ENCODE results near the gene MEX3D.
A peak's percentile ranks its signal among the peaks of the same experiment; 100 is the strongest.

Gene MEX3D

GRCh38 chr19:1606138-1606651, 38.1 kb upstream of the MEX3D start:
- Histone ChIP-seq H3K27me3 (ENCODE audit: low read depth) (no peaks in the 10 kb centered on the region), H3K9me3 (no peaks in the 10 kb centered on the region), H3K4me3 (peak overlapping the region; percentile 96), H3K4me1 (peaks cover 10% of the 10 kb centered on the region), H3K36me3 (replicated peaks) (peaks cover 40% of the 10 kb centered on the region)
- in situ Hi-C loops (cut with MboI; ENCODE audit: low sequenced_read_pairs), result no loop called here
- DNase-seq (ENCODE audit: low spot score in 2 of 2), result no peak

- in situ Hi-C loops (cut with MboI; ENCODE audit: low sequenced_read_pairs), result no loop called here
- DNase-seq (ENCODE audit: low spot score in 2 of 2), result peak; percentile 96 to 97
- no peaks in the 10 kb centered on the region for H3K9me3 ChIP-seq
- no peaks in the 10 kb centered on the region for H3K27me3 ChIP-seq (ENCODE audit: low read depth)
- H3K4me3 ChIP-seq, result peak within 1 kb of the TSS; percentile 96
- peaks cover 10% of the 10 kb centered on the region for H3K4me1 ChIP-seq
- peaks cover 37% of the 10 kb centered on the region for H3K36me3 ChIP-seq (replicated peaks)
These were observed 37.4 kb upstream of the MEX3D start, which contains the start of gene UQCR11 for GRCh38 chr19:1605236-1606137. Gene UQCR11, minus strand, starts transcription at chr19:1605462. Its CDS starts 53 bp downstream, at chr19:1605409.

- H3K9me3 ChIP-seq, result no peaks in the 10 kb centered on the region
- peaks cover 10% of the 10 kb centered on the region for H3K4me1 ChIP-seq
- no peaks in the 10 kb centered on the region for H3K27me3 ChIP-seq (ENCODE audit: low read depth)
- DNase-seq (ENCODE audit: low spot score in 2 of 2), result no peak
- peaks cover 48% of the 10 kb centered on the region for H3K36me3 ChIP-seq (replicated peaks)
- H3K4me3 ChIP-seq, result no peak overlapping the region
- in situ Hi-C loops (cut with MboI; ENCODE audit: low sequenced_read_pairs), result no loop called here
These were observed 34.1 kb upstream of the MEX3D start for GRCh38 chr19:1602091-1602707.

GRCh38 chr19:1601613-1602064, 33.5 kb upstream of the MEX3D start:
- no peak overlapping the region for H3K4me3 ChIP-seq
- no peaks in the 10 kb centered on the region for H3K9me3 ChIP-seq
- H3K36me3 ChIP-seq (replicated peaks), result peaks cover 53% of the 10 kb centered on the region
- no peaks in the 10 kb centered on the region for H3K27me3 ChIP-seq (ENCODE audit: low read depth)
- peaks cover 10% of the 10 kb centered on the region for H3K4me1 ChIP-seq
- in situ Hi-C loops (cut with MboI; ENCODE audit: low sequenced_read_pairs), result no loop called here
- no peak for DNase-seq (ENCODE audit: low spot score in 2 of 2)

GRCh38 chr19:1599460-1599846, 31.3 kb upstream of the MEX3D start:
- H3K36me3 ChIP-seq (replicated peaks), result peaks cover 54% of the 10 kb centered on the region
- in situ Hi-C loops (cut with MboI; ENCODE audit: low sequenced_read_pairs), result no loop called here
- peaks cover 5% of the 10 kb centered on the region; the same call in 1 of the 2 replicates for H3K4me1 ChIP-seq
- no peaks in the 10 kb centered on the region for H3K9me3 ChIP-seq
- no peak for DNase-seq (ENCODE audit: low spot score in 2 of 2)
- no peaks in the 10 kb centered on the region for H3K27me3 ChIP-seq (ENCODE audit: low read depth)
- no peak overlapping the region for H3K4me3 ChIP-seq

- in situ Hi-C loops (cut with MboI; ENCODE audit: low sequenced_read_pairs), result no loop called here
- no peak for DNase-seq (ENCODE audit: low spot score in 2 of 2)
- Histone ChIP-seq H3K9me3 (no peaks in the 10 kb centered on the region), H3K4me3 (no peak overlapping the region), H3K27me3 (ENCODE audit: low read depth) (no peaks in the 10 kb centered on the region), H3K36me3 (replicated peaks) (peaks cover 54% of the 10 kb centered on the region), H3K4me1 (peaks cover 2% of the 10 kb centered on the region; the same call in 1 of the 2 replicates)
These were observed 30.8 kb upstream of the MEX3D start for GRCh38 chr19:1598777-1599459.

- DNase-seq (ENCODE audit: low spot score in 2 of 2), result no peak
- H3K27me3 ChIP-seq (ENCODE audit: low read depth), result no peaks in the 10 kb centered on the region
- peaks cover 7% of the 10 kb centered on the region; the same call in 1 of the 2 replicates for H3K4me1 ChIP-seq
- peaks cover 25% of the 10 kb centered on the region for H3K36me3 ChIP-seq (replicated peaks)
- H3K9me3 ChIP-seq, result no peaks in the 10 kb centered on the region
- H3K4me3 ChIP-seq, result peak overlapping the region; percentile 40
- in situ Hi-C loops (cut with MboI; ENCODE audit: low sequenced_read_pairs), result no loop called here
These were observed 25.3 kb upstream of the MEX3D start for GRCh38 chr19:1593501-1593772.

GRCh38 chr19:1592755-1593500, 24.8 kb upstream of the MEX3D start, which contains the start of gene MBD3:
Gene MBD3, minus strand, starts transcription at chr19:1592865. Its CDS starts 234 bp downstream, at chr19:1592631.
- peak within 1 kb of the TSS; percentile 100 for H3K4me3 ChIP-seq
- in situ Hi-C loops (cut with MboI; ENCODE audit: low sequenced_read_pairs), result no loop called here
- H3K27me3 ChIP-seq (ENCODE audit: low read depth), result no peaks in the 10 kb centered on the region
- DNase-seq (ENCODE audit: low spot score in 2 of 2), result peak; percentile 93 to 94
- H3K9me3 ChIP-seq, result no peaks in the 10 kb centered on the region
- H3K36me3 ChIP-seq (replicated peaks), result peaks cover 21% of the 10 kb centered on the region
- peaks cover 7% of the 10 kb centered on the region; the same call in 1 of the 2 replicates for H3K4me1 ChIP-seq

GRCh38 chr19:1592024-1592754, 24.1 kb upstream of the MEX3D start:
- Histone ChIP-seq H3K36me3 (replicated peaks) (peaks cover 14% of the 10 kb centered on the region), H3K4me3 (peak overlapping the region; percentile 100), H3K9me3 (no peaks in the 10 kb centered on the region), H3K27me3 (ENCODE audit: low read depth) (no peaks in the 10 kb centered on the region), H3K4me1 (peaks cover 7% of the 10 kb centered on the region; the same call in 1 of the 2 replicates)
- in situ Hi-C loops (cut with MboI; ENCODE audit: low sequenced_read_pairs), result no loop called here
- DNase-seq (ENCODE audit: low spot score in 2 of 2), result peak; percentile 80 to 87

GRCh38 chr19:1591421-1592023, 23.4 kb upstream of the MEX3D start:
- Histone ChIP-seq H3K9me3 (no peaks in the 10 kb centered on the region), H3K27me3 (ENCODE audit: low read depth) (no peaks in the 10 kb centered on the region), H3K36me3 (replicated peaks) (peaks cover 7% of the 10 kb centered on the region), H3K4me1 (peaks cover 7% of the 10 kb centered on the region; the same call in 1 of the 2 replicates), H3K4me3 (peak overlapping the region; percentile 100)
- in situ Hi-C loops (cut with MboI; ENCODE audit: low sequenced_read_pairs), result no loop called here
- no peak for DNase-seq (ENCODE audit: low spot score in 2 of 2)

GRCh38 chr19:1590641-1591397, 22.7 kb upstream of the MEX3D start:
- no peaks in the 10 kb centered on the region for H3K9me3 ChIP-seq
- in situ Hi-C loops (cut with MboI; ENCODE audit: low sequenced_read_pairs), result no loop called here
- peak; percentile 47 to 58 for DNase-seq (ENCODE audit: low spot score in 2 of 2)
- no peaks in the 10 kb centered on the region for H3K27me3 ChIP-seq (ENCODE audit: low read depth)
- H3K4me1 ChIP-seq, result peaks cover 7% of the 10 kb centered on the region; the same call in 1 of the 2 replicates
- peaks cover 9% of the 10 kb centered on the region for H3K36me3 ChIP-seq (replicated peaks)
- peak overlapping the region; percentile 100 for H3K4me3 ChIP-seq

GRCh38 chr19:1587872-1588271, 19.7 kb upstream of the MEX3D start:
- Histone ChIP-seq H3K4me3 (no peak overlapping the region), H3K9me3 (no peaks in the 10 kb centered on the region), H3K4me1 (peaks cover 7% of the 10 kb centered on the region; the same call in 1 of the 2 replicates), H3K36me3 (replicated peaks) (peaks cover 27% of the 10 kb centered on the region), H3K27me3 (ENCODE audit: low read depth) (no peaks in the 10 kb centered on the region)
- in situ Hi-C loops (cut with MboI; ENCODE audit: low sequenced_read_pairs), result no loop called here
- DNase-seq (ENCODE audit: low spot score in 2 of 2), result no peak

Measured in HAP-1 (cell line).